Subcutaneous abdominal adipose tissue (tissue), 5 donors: ENCODE results near the gene BRIX1.

Source experiments
- H3K27ac ChIP-seq: one replicate; pipeline ENCODE4 v1.7.0; 2013; ENCODE audit warnings: low read depth, mild to moderate bottlenecking, inconsistent platforms, low read length, moderate library complexity
- H3K27me3 ChIP-seq, 5 donors: one replicate each; pipeline ENCODE4 v1.7.0; 2013; ENCODE audit warnings: low read length in 5 of 5, inconsistent platforms in 1 of 5; ENCODE audit not compliant: control insufficient read depth in 5 of 5, insufficient read depth in 4 of 5
- H3K36me3 ChIP-seq, 5 donors: one replicate each; pipeline ENCODE4 v1.7.0; 2013; ENCODE audit warnings: low read length in 5 of 5; ENCODE audit not compliant: control insufficient read depth in 5 of 5, insufficient read depth in 5 of 5
- H3K4me1 ChIP-seq, 5 donors: one replicate each; pipeline ENCODE4 v1.7.0; 2013; ENCODE audit warnings: low read length in 5 of 5, mild to moderate bottlenecking in 3 of 5, moderate library complexity in 1 of 5; ENCODE audit not compliant: control insufficient read depth in 5 of 5, insufficient read depth in 5 of 5
- H3K4me3 ChIP-seq, 5 donors: one replicate each; pipeline ENCODE4 v1.7.0; 2013; ENCODE audit warnings: low read length in 5 of 5, low read depth in 1 of 5
- H3K9ac ChIP-seq, 5 donors: one replicate each; pipeline ENCODE4 v1.7.0; 2013; ENCODE audit warnings: low read length in 5 of 5, mild to moderate bottlenecking in 4 of 5, moderate library complexity in 3 of 5
- H3K9me3 ChIP-seq, 5 donors: one replicate each; pipeline ENCODE4 v1.7.0; 2013; ENCODE audit warnings: low read length in 5 of 5; ENCODE audit not compliant: control insufficient read depth in 5 of 5
- donor health status: healthy.
- donor health status: healthy.
- donor health status: healthy.
- donor health status: healthy.
- donor health status: healthy.

BRIX1 gene

DNA sequence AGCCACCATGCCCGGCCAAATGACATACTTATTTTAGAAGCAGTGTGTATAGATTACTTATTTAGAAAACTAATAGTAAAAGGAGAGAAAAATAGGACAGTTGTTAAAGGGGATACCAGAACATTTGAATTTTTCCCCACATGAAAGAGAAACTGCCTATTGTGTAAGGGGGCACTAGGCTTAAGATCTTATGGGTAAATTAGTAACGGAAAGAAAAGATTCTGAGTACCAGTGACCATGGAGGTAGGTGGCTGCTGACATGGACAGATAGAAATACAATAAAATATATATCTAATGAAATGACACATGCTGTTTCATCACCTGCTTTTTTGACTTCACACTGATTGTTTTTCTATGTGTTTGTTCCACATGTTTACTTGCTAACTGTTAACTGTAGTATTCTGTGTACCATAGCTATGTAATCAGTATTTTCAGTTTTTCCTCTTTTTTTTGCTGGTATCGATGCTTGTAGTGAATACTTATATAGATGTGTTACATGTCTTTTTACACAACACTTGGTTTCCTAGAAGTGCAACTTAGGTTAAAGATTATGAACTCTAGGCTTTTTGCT is 10.9 kb downstream of the BRIX1 start:
- Histone ChIP-seq H3K9ac (no peak overlapping the region), H3K4me3 (no peak overlapping the region), H3K4me1 (peaks cover 0 to 20% (median 18%) of the 10 kb centered on the region in 5 donors), H3K9me3 (no peaks in the 10 kb centered on the region), H3K27ac (no peak overlapping the region), H3K36me3 (peaks cover 26 to 51% (median 43%) of the 10 kb centered on the region in 5 donors), H3K27me3 (no peaks in the 10 kb centered on the region)

- H3K9ac ChIP-seq: no peak overlapping the region
- no peak overlapping the region for H3K4me3 ChIP-seq
- H3K9me3 ChIP-seq: no peaks in the 10 kb centered on the region
- peaks cover 0 to 20% (median 19%) of the 10 kb centered on the region in 5 donors for H3K4me1 ChIP-seq
- H3K27me3 ChIP-seq: no peaks in the 10 kb centered on the region
- peaks cover 23 to 38% (median 34%) of the 10 kb centered on the region in 5 donors for H3K36me3 ChIP-seq
- no peak overlapping the region for H3K27ac ChIP-seq
Measured at GRCh38 chr5:34927785-34928184, 12.3 kb downstream of the BRIX1 start.

DNA sequence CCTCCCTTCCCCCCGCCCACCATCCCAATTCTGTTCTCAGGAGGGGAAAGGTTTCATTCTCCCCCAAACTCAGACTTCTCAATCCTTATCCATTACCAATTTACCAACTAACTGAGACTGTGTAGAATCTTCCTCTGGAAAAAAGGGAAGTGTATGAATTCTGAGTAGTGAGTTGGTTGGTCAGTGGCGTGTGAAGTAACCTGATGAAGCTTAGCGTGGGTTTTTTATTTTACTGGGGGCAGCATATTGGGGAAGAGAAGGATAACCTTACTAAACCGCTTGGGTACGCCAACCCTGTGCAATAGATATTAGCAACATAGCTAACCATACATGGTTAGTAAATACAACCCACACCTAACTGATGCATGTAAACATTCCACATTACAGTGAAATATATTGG is 12.8 kb downstream of the BRIX1 start:
- H3K4me1 ChIP-seq: peaks cover 0 to 20% (median 19%) of the 10 kb centered on the region in 5 donors
- H3K9me3 ChIP-seq: no peaks in the 10 kb centered on the region
- H3K36me3 ChIP-seq: peaks cover 19 to 34% (median 29%) of the 10 kb centered on the region in 5 donors
- H3K27me3 ChIP-seq: no peaks in the 10 kb centered on the region
- no peak overlapping the region for H3K9ac ChIP-seq
- H3K27ac ChIP-seq: no peak overlapping the region
- H3K4me3 ChIP-seq: no peak overlapping the region

DNA sequence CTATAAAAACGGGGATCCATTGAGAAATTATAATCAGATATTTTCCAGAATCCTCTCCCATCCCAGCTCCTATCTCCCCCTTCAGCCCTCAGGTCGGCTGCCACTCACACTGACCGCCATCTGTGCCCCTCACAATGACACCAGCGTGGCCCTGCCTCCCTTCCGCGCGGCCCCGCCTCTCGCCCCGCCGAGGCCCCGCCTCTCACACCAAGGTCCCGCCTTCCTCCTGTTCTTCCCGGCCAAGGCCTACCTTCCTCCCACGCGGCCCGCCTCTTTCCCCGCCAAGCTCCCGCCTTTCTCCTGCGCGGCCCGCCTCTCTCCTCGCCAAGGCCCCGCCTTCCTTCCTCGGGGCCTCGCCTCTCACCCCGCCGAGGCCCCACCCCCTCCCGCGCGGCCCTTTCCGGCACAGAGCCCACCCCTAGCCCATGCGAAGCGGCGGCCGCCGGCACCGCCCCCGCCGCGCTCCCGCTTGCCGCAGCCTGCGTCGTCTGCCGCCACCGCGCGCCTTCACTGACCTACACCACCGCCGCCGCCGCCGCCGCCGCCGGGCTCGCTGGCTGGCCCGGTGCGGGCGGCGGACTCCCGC is 13.7 kb downstream of the BRIX1 start, which contains the start of gene DNAJC21:
Gene DNAJC21, plus strand, starts transcription at position 426 of the 586 bp plus-strand sequence. CDS start 261 bp downstream, outside the sequence.
- peak within 1 kb of the TSS; percentile 75 to 97 (median 88) for H3K9ac ChIP-seq
- peaks cover 13 to 27% (median 20%) of the 10 kb centered on the region in 5 donors for H3K36me3 ChIP-seq

DNA sequence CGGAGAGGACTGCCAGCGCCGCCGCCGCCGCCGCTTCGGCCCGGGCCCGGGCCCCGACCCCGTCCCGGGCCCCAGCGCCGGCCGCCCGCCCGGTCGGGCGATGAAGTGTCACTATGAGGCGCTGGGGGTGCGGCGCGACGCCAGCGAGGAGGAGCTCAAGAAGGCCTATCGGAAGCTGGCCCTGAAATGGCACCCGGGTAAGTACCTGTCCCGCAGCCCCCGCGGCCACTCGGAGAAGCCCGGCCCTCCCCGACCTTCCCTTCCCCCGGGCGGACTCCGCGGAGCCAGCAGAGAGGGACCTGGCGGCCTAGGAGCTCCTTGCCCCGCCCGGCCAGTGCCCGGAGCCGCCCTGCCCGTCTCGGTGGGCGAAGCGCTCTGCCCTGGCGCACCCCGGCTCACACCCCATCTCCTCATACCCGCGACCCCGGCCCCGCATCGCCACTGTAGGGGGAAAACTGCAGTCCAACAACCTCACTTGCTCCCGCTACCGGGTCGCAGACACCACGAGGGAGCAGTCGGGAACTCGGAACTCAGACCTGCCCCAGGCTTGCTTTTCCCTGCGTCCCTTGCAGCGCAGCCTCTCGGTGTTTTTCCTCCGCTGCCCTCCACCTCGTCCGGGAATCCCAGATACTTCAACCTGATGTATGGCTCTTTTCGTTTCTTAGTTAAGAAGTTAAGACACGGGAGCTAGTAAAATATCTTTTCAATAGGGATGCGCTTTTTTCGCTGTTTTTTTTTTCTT is 14.4 kb downstream of the BRIX1 start:
- Histone ChIP-seq H3K27me3 (no peaks in the 10 kb centered on the region), H3K4me1 (peaks cover 0 to 20% (median 19%) of the 10 kb centered on the region in 5 donors), H3K27ac (peak overlapping the region; percentile 87), H3K9ac (peak overlapping the region; percentile 75 to 97 (median 88)), H3K4me3 (peak overlapping the region; percentile 80 to 98 (median 84)), H3K36me3 (peaks cover 9 to 22% (median 15%) of the 10 kb centered on the region in 5 donors), H3K9me3 (no peaks in the 10 kb centered on the region)

More for the DNA sequence above, 13.7 kb downstream of the BRIX1 start, which contains the start of gene DNAJC21:
- H3K4me3 ChIP-seq: peak within 1 kb of the TSS; percentile 80 to 98 (median 84)
- no peaks in the 10 kb centered on the region for H3K27me3 ChIP-seq
- H3K4me1 ChIP-seq: peaks cover 0 to 20% (median 19%) of the 10 kb centered on the region in 5 donors
- H3K27ac ChIP-seq: peak within 1 kb of the TSS; percentile 87
- H3K9me3 ChIP-seq: no peaks in the 10 kb centered on the region

DNA sequence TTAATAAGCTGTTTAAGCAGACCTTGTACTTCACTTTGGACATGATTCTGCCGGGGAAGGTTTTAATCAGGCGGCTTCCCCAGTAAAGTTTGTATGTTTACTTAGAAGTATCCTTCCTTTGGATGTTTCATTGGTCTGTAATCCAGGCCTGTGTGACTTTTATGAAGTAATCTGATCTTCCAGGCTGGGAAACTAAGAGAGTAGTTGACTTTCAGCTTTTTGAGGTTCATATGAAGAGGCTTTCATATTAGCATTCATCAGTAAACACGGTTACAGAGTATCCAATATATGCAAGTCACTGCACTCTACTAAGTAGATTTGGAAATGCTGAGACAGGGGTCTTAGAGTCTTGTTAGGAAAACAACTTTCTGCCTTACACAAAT is 14.9 kb downstream of the BRIX1 start:
- Histone ChIP-seq H3K4me1 (peaks cover 0 to 20% (median 19%) of the 10 kb centered on the region in 5 donors), H3K9me3 (no peaks in the 10 kb centered on the region), H3K9ac (peak overlapping the region; percentile 75 to 97 (median 88)), H3K36me3 (peaks cover 5 to 16% (median 11%) of the 10 kb centered on the region in 5 donors), H3K27me3 (no peaks in the 10 kb centered on the region), H3K4me3 (peak overlapping the region; percentile 80 to 98 (median 84)), H3K27ac (peak overlapping the region; percentile 87)

GRCh38 chr5:34930870-34931269 is 15.4 kb downstream of the BRIX1 start:
- Histone ChIP-seq H3K27ac (no peak overlapping the region), H3K36me3 (peaks cover 5 to 14% (median 7%) of the 10 kb centered on the region in 5 donors), H3K9me3 (no peaks in the 10 kb centered on the region), H3K27me3 (no peaks in the 10 kb centered on the region), H3K9ac (peak overlapping the region in 4 of 5 donors; percentile 82 to 97 (median 88)), H3K4me3 (peak overlapping the region; percentile 80 to 98 (median 84)), H3K4me1 (peaks cover 0 to 20% (median 19%) of the 10 kb centered on the region in 5 donors)

- H3K27ac ChIP-seq: no peak overlapping the region
- H3K27me3 ChIP-seq: no peaks in the 10 kb centered on the region
- peaks cover 0 to 20% (median 19%) of the 10 kb centered on the region in 5 donors for H3K4me1 ChIP-seq
- no peak overlapping the region for H3K9ac ChIP-seq
- no peaks in the 10 kb centered on the region for H3K9me3 ChIP-seq
- H3K4me3 ChIP-seq: no peak overlapping the region
- H3K36me3 ChIP-seq: peaks cover 12 to 24% (median 17%) of the 10 kb centered on the region in 5 donors
Measured at GRCh38 chr5:34932947-34933346, 17.4 kb downstream of the BRIX1 start.

DNA sequence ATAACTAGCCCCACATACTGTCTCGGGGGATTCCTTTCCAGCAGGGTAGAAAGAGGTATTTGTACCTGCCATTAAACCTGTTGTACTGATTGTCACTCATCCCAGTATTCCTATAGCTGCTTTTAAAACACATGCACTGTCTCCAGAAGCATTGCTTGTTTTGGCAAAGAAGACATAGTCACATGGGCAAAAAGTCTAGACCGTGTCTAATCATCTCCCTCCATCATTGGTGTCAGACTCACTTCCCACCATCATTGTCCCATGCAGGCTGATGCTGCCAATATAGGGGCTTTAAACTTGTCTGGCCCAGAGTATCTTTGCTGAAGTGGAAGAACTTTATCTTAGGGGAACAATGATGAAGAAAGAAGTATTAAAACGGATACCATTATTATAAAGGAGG is 26.4 kb downstream of the BRIX1 start:
- H3K9ac ChIP-seq: no peak overlapping the region
- peaks cover 52 to 80% (median 55%) of the 10 kb centered on the region in 5 donors for H3K36me3 ChIP-seq
- H3K4me3 ChIP-seq: no peak overlapping the region
- no peaks in the 10 kb centered on the region for H3K4me1 ChIP-seq
- H3K27me3 ChIP-seq: no peaks in the 10 kb centered on the region
- H3K27ac ChIP-seq: no peak overlapping the region
- H3K9me3 ChIP-seq: no peaks in the 10 kb centered on the region

DNA sequence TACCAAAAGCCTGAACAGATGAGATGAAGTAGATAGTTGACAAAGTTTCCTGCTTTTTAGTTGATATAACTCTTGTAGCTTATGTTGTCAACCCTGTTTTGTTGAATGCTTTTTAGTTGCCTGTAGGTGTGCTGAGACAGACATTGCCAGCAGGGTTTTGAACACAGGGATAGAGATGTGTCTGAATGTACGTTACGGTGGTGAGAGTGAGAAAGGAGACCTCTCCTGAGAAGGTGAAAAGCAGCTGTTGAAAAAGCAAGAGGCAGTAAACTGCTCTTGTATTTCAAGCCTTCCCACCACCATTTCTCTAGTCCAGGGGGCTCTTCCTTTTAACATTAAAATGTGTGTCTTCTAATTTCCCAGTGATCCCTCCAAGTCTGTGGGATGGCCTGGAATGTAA is 28.5 kb downstream of the BRIX1 start:
- peaks cover 35 to 60% (median 49%) of the 10 kb centered on the region in 5 donors for H3K36me3 ChIP-seq
- H3K9me3 ChIP-seq: no peaks in the 10 kb centered on the region
- no peak overlapping the region for H3K27ac ChIP-seq
- no peaks in the 10 kb centered on the region for H3K27me3 ChIP-seq
- H3K4me3 ChIP-seq: no peak overlapping the region
- H3K9ac ChIP-seq: no peak overlapping the region
- no peaks in the 10 kb centered on the region for H3K4me1 ChIP-seq
